SJCRH30 (cell line): ENCODE measurements around the gene PTPN11. TPM values are rescaled to one million over a fixed set of nuclear protein-coding genes. Genes with fewer than 3 reads are reported as not detected.
"Not testable (repeated sequence)": the region's sequence is repeated elsewhere in the genome, so short reads cannot be mapped to it uniquely, and the experiment has no call there.

ENCODE experiments used
- DNase-seq, 2 experiments: peaks; one replicate each; pipeline ENCODE4 v3.0.0-alpha.2; 2015 to 2020
- H3K27ac ChIP-seq: fragments of 250-450 bp; sonication (Bioruptor Pico); 2 replicates; pipeline ENCODE4 v1.5.1; 2020; ENCODE audit warnings: mild to moderate bottlenecking, moderate library complexity
- H3K27me3 ChIP-seq: fragments of 250-450 bp; sonication (Bioruptor Pico); 2 replicates; pipeline ENCODE4 v1.5.1; 2020; ENCODE audit warnings: mild to moderate bottlenecking, moderate library complexity
- H3K36me3 ChIP-seq: fragments of 250-450 bp; sonication (Bioruptor Pico); 2 replicates; pipeline ENCODE4 v1.5.1; 2020; ENCODE audit warnings: mild to moderate bottlenecking, moderate library complexity
- H3K4me1 ChIP-seq: fragments of 250-450 bp; sonication (Bioruptor Pico); 2 replicates; pipeline ENCODE4 v1.5.1; 2020; ENCODE audit warnings: mild to moderate bottlenecking, moderate library complexity
- H3K4me3 ChIP-seq: fragments of 250-450 bp; sonication (Bioruptor Pico); 2 replicates; pipeline ENCODE4 v1.5.1; 2020; ENCODE audit warnings: mild to moderate bottlenecking, moderate library complexity
- H3K9me3 ChIP-seq: fragments of 250-450 bp; sonication (Bioruptor Pico); replicated peaks from 2 replicates; pipeline ENCODE4 v1.5.1; 2020; ENCODE audit warnings: mild to moderate bottlenecking, moderate library complexity
- total RNA-seq: library from RNA; depleted of rRNA; stranded (reverse); fragments of >200 nt; shearing (Covaris generic); gene quantifications from 2 replicates; pipeline ENCODE4 v1.2.3, GENCODE V29; 2014

The PTPN11 gene
- total RNA-seq, 1 experiment from 2014 or later, result 90.6 TPM

DNA sequence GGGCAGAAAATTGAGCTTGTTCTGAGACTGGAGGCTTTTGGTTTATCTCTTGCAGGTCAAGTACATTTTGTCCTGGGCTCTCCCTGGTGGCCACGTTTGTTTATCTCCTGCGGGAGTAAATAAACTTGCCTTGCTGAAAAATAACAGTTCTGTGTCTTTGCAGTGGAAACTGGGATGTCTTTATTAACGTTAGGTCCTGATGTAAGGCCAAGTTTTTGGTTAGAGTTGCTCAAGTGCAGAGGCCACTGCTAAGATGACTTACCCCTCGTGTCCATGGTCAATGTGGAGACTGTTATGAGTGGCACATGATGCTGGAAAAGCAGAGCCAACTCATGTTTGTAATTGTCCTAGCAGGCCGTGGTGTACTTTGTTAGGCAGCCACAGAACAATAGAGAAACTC, 3.8 kb downstream of the PTPN11 start:
- Histone ChIP-seq H3K9me3 (no peaks in the 10 kb centered on the region), H3K27me3 (no peaks in the 10 kb centered on the region), H3K36me3 (no peaks in the 10 kb centered on the region), H3K4me1 (no peaks in the 10 kb centered on the region), H3K4me3 (no peak overlapping the region), H3K27ac (no peak overlapping the region)
- DNase-seq, result no peak

DNA sequence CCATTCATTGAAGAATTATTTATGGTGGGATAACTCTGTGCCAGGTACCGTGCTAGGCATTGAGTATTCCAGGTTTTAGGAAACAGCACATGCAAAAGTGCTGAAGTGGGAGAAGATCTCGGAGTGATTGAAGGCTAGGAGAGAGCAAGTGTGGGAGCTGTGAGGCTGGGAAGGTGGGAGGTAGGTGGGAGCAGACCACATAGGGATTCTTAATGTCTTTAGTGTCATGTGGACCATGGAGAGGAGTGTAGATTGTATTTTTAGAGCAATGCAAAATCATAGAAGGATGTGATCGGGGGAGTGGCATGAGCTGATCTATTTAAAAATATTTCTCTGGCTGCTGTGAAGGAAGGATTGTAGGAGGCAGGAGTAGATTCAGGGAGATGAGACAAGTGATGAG, 5.4 kb downstream of the PTPN11 start:
- no peak overlapping the region for H3K27ac ChIP-seq
- no peak overlapping the region for H3K4me3 ChIP-seq
- H3K4me1 ChIP-seq, result no peaks in the 10 kb centered on the region
- DNase-seq, result no peak
- H3K27me3 ChIP-seq, result no peaks in the 10 kb centered on the region
- H3K9me3 ChIP-seq, result no peaks in the 10 kb centered on the region
- peaks cover 3% of the 10 kb centered on the region; the same call in 1 of the 2 replicates for H3K36me3 ChIP-seq

DNA sequence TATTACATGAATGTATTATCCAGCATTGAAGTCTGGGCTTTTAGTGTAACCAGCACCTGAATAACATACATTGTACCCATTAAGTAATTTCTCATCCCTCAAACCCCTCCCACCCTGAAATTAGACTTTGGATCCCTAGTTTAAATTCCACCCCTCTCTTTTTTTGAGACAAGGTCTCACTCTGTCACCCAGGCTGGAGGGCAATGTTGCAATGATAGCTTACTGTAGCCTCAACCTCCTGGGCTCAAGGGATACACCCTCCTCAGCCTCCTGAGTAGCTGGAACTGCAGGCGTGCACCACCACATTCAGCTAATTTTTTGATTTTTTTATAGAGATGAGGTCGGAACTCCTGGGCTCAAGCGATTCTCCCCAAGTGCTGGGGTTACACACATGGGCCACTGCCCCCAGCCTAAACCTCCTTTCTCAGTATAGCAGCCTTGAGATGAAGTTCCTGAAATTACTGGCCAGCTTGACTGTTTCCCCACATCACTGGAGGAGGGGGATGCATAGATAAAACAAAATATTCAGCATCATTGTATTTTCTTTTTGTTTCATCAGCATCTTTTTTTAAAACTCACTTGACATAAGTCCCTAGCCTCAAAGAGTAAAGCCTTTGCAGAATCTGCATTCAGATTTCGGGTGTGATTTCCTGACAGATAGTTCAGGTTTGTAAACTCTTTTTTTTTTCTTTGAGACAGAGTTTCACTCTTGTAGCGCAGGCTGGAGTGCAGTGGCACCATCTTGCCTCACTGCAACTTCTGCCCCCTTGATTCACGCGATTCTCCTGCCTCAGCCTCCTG, 7.0 kb downstream of the PTPN11 start:
- no peak for DNase-seq
- Histone ChIP-seq H3K27me3 (no peaks in the 10 kb centered on the region), H3K36me3 (peaks cover 3% of the 10 kb centered on the region; the same call in 1 of the 2 replicates), H3K27ac (no peak overlapping the region), H3K4me1 (no peaks in the 10 kb centered on the region), H3K9me3 (no peaks in the 10 kb centered on the region), H3K4me3 (no peak overlapping the region)

DNA sequence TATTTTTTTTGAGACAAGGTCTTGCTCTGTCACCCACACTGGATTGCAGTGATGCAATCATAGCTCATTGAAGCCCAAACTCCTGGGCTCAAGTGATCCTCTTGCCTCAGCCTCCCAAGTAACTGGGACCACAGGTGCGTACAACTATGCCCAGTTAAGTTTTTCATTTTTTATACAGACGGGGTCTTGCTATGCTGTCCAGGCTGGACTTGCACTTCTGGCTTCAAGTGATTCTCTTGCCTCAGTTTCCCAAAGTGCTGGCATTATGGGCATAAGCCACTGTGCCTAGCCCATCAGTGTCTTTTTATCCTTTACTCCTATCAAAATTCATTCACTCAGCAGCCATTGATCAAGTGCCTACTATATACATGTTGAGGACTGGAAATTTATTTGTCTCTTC, 9.0 kb downstream of the PTPN11 start:
- H3K27ac ChIP-seq, result no peak overlapping the region
- no peaks in the 10 kb centered on the region for H3K27me3 ChIP-seq
- no peaks in the 10 kb centered on the region for H3K4me1 ChIP-seq
- H3K4me3 ChIP-seq, result no peak overlapping the region
- peaks cover 5% of the 10 kb centered on the region; the same call in 1 of the 2 replicates for H3K36me3 ChIP-seq
- H3K9me3 ChIP-seq, result no peaks in the 10 kb centered on the region
- DNase-seq, result no peak

DNA sequence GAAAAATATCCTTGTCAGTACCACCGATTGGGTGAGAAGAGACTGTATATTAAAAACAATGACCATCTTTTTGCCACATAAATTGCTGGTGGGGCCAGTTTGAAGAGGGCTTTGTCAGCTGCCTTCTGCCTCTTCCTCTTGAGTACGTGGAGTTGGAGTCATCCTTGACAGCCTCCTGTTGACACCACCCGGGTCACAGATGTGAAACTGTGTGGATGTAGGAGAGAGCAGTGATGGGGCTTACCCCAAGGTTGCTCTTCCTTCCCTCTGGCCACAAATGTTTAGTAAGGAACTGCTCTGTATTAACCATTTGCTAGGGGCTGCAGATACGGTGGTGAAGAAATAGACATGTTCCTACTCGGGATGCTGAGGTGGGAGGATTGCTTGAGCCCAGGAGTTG, 12.2 kb downstream of the PTPN11 start:
- Histone ChIP-seq H3K27ac (no peak overlapping the region), H3K4me3 (no peak overlapping the region), H3K4me1 (no peaks in the 10 kb centered on the region), H3K27me3 (no peaks in the 10 kb centered on the region), H3K9me3 (no peaks in the 10 kb centered on the region), H3K36me3 (peaks cover 5% of the 10 kb centered on the region; the same call in 1 of the 2 replicates)
- DNase-seq, result no peak

DNA sequence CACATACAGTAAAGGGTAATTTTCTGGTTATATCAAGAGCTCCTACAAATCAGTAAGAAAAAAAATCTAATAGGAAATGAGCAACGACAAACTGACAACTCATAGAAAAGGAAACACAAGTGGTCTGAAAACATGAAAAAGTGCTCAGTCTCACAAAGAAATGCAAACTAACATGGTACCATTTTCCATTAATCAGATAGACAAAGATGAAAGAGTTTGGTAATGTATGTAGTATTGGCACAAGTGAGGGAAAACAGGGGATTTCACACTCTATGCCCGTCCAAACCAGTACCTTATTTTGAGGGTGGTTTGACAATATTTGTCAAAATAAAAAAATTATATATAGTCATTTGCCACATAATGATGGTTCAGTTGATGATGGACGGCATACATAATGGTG, 13.2 kb downstream of the PTPN11 start:
- Histone ChIP-seq H3K4me3 (no peak overlapping the region), H3K9me3 (no peaks in the 10 kb centered on the region), H3K4me1 (no peaks in the 10 kb centered on the region), H3K36me3 (peaks cover 5% of the 10 kb centered on the region; the same call in 1 of the 2 replicates), H3K27me3 (no peaks in the 10 kb centered on the region), H3K27ac (no peak overlapping the region)
- no peak for DNase-seq

DNA sequence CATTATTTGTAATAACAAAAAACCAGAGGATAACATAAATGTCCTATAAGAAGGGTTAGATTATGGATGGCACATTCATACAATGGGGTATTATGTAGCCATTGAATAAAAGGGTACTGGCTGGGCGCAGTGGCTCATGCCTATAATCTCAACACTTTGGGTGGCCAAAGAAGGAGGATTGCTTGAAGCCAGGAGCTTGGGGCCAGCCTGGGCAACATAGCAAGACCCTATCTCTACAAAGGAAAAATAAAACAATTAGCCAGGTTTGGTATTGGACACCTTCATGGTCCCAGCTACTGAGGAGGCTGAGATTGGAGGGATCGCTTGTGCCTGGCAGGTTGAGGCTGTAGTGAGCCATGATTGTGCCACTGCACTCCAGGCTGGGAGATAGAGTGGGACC, 14.8 kb downstream of the PTPN11 start:
- Histone ChIP-seq H3K27ac (no peak overlapping the region), H3K4me1 (no peaks in the 10 kb centered on the region), H3K27me3 (no peaks in the 10 kb centered on the region), H3K9me3 (no peaks in the 10 kb centered on the region), H3K4me3 (no peak overlapping the region), H3K36me3 (0 out of 2 replicates have a peak, but pooled peaks cover 2% of the 10 kb centered on the region)
- DNase-seq, result no peak

DNA sequence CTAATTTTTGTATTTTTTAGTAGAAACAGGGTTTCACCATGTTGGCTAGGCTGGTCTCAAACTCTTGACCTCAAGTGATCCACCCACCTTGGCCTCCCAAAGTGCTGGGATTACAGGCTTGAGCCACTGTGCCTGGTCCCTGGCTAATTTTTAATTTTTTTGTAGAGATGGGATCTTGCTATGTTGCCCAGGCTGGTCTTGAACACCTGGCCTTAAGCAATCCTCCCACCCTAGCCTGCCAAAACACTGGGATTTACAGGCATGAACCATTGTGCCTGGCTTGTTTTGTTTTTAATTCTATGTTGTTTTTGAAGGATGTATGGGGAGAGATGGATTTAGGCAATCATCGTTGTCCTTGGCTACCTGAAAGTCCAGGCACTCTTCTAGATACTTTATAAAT, 19.9 kb downstream of the PTPN11 start:
- H3K4me1 ChIP-seq, DNase-seq: not testable (repeated sequence)

DNA sequence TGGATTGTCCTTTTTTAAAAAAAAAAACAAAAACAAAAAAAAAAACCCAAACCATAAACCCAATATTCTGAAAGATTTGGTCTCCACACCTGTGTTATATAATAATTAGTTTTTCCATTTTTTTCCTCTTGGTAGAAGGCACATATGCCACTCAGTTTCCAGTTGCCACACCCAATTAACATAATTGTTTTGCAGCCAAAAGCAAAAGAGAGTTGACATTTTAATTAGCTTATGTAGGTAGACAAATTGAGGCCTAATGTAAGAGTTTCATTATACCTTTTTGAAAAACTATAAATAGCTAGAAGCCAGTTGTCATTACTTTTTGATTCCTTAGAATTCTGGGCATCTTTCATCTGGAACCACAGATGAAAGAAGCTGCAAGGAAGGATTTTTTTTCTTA, 21.0 kb downstream of the PTPN11 start:
- no peaks in the 10 kb centered on the region for H3K9me3 ChIP-seq
- no peaks in the 10 kb centered on the region; the same call in 1 of the 2 replicates for H3K36me3 ChIP-seq
- DNase-seq, result no peak
- H3K27ac ChIP-seq, result no peak overlapping the region
- H3K27me3 ChIP-seq, result no peaks in the 10 kb centered on the region
- no peak overlapping the region for H3K4me3 ChIP-seq
- no peaks in the 10 kb centered on the region for H3K4me1 ChIP-seq

More for the DNA sequence above, 19.9 kb downstream of the PTPN11 start:
- H3K27ac ChIP-seq, H3K36me3 ChIP-seq, H3K27me3 ChIP-seq, H3K4me3 ChIP-seq, H3K9me3 ChIP-seq: not testable (repeated sequence)

DNA sequence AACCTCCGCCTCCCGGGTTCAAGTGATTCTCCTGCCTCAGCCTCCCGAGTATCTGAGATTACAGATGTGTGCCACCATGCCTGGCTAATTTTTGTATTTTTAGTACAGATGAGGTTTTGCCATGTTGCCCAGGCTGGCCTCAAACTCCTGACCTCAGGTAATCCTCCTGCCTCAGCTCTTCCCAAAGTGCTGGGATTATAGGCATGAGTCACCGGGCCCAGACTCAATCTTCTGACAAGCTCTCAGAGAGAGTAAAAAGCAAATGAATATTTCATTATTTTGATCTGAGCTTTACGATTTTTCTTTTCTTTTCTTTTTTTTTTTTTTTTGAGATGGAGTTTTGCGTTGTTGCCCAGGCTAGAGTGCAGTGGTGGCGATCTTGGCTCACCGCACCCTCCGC, 21.9 kb downstream of the PTPN11 start:
- not testable (repeated sequence) for H3K27ac ChIP-seq, H3K9me3 ChIP-seq, H3K4me3 ChIP-seq, DNase-seq, H3K36me3 ChIP-seq, H3K4me1 ChIP-seq, H3K27me3 ChIP-seq

DNA sequence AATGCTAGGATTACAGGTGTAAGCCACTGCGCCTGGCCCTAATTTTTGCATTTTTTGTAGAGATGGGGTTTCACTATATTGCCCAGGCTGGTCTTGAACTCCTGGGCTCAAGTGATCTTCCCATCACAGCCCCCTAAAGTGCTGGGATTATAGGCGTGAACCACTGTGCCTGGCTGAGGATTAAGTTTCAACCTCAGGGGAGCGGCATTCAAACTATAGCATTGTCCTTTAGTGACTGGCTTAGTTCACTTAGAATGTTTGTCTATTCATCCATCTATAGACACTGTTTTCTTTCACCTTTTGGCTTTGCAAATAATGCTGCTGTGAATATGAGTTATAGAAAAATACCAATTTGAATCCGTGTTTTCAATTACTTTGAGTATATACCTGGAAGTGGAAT, 25.2 kb downstream of the PTPN11 start:
- no peaks in the 10 kb centered on the region for H3K27me3 ChIP-seq
- H3K4me1 ChIP-seq, result no peaks in the 10 kb centered on the region
- H3K36me3 ChIP-seq, result peaks cover 14% of the 10 kb centered on the region; the same call in 1 of the 2 replicates
- H3K4me3 ChIP-seq, result no peak overlapping the region
- H3K27ac ChIP-seq, result no peak overlapping the region
- no peaks in the 10 kb centered on the region for H3K9me3 ChIP-seq
- DNase-seq, result peak in 1 of 2 experiments; percentile 9

DNA sequence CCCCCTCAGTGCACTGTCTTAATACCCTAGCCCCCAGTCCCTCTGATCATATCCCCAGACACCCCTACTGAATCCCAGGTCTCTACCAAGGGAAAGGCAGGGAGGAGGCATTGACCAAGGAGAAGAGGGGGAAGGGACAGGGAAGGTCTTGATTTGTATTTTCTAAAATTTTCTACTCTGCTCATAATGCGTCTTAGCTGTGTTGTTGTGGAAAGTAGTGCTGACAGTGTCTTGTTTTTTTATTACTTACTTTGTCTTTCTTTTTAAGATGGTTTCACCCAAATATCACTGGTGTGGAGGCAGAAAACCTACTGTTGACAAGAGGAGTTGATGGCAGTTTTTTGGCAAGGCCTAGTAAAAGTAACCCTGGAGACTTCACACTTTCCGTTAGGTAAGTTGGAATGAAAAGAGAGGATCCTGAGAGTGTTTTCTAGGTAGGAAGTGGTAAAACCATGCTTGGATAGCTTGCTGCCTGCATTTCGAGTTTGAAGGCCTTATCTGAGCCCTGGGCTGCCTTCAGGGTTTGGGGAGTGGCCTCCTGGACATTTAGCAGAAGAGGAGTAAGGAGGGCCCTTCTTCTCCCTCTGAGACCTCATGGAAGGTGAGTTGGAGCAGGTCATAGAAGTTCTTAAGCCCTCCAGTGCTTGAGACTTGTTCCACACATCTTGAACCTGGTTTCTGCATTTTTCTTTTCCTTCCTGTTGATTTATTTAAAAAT, 27.4 kb downstream of the PTPN11 start:
- H3K4me3 ChIP-seq, result no peak overlapping the region
- H3K27me3 ChIP-seq, result no peaks in the 10 kb centered on the region
- no peaks in the 10 kb centered on the region for H3K4me1 ChIP-seq
- H3K27ac ChIP-seq, result no peak overlapping the region
- H3K36me3 ChIP-seq, result peaks cover 20% of the 10 kb centered on the region; the same call in 1 of the 2 replicates
- H3K9me3 ChIP-seq, result no peaks in the 10 kb centered on the region
- DNase-seq, result no peak

DNA sequence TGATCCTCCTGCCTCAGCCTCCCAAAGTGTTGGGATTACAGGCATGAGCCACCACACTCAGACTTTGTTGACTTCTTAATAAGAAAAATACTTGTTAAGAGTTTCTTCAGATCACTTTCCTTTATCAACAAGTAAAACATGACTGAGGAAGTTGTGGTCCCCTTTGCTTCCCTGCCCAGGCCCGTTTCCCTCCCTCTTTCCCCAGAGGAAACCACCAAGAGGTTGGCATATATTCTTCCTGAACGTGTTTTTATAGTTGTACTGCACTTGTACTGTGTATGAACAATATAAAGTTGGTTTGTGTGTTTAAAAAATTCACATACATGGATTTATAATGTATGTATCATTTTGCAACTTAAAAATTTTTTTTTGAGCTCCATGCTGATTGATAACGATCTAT, 28.4 kb downstream of the PTPN11 start:
- Histone ChIP-seq H3K27me3 (no peaks in the 10 kb centered on the region), H3K4me1 (no peaks in the 10 kb centered on the region), H3K9me3 (no peaks in the 10 kb centered on the region), H3K36me3 (peaks cover 25% of the 10 kb centered on the region; the same call in 1 of the 2 replicates), H3K27ac (no peak overlapping the region), H3K4me3 (no peak overlapping the region)
- DNase-seq, result no peak

DNA sequence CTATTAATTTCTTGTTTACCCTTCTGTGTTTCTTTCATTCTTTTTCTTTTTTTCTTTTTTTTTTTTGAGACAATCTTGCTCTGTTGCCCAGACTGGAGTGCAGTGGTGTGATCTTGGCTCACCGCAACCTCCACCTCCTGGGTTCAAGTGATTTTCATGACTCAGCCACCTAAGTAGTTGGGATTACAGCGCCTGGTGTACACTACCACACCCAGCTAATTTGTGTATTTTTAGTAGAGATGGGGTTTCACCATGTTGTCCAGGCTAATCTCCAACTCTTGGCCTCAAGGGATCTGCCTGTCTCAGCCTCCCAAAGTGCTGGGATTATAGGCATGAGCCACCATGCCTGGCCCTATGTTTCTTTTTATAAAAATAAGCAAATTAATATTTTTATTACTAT, 29.4 kb downstream of the PTPN11 start:
- H3K27ac ChIP-seq, H3K4me3 ChIP-seq, H3K4me1 ChIP-seq, H3K27me3 ChIP-seq, H3K9me3 ChIP-seq, DNase-seq: not testable (repeated sequence)
- peaks cover 34% of the 10 kb centered on the region for H3K36me3 ChIP-seq

DNA sequence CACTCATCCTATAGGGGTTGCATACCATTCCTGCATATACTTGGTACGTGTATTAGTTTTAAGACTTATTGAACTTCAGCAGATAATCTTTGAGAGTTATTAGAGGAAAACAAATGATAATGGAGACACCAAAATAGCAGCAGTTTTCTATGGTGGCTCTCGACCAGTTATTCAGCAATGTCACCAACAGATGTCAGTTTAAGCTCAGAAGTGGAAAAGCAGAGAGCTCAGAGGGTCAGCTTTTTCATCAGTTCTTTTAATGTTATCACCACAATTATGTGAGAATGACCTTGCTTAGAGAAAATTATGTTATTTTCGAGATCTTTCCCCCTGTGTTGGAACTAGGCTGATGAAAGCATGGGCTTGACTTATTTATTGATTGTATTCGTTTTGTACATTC, 32.0 kb downstream of the PTPN11 start:
- H3K27me3 ChIP-seq, result no peaks in the 10 kb centered on the region
- no peak for DNase-seq
- H3K36me3 ChIP-seq, result peaks cover 45% of the 10 kb centered on the region
- H3K27ac ChIP-seq, result no peak overlapping the region
- no peaks in the 10 kb centered on the region for H3K9me3 ChIP-seq
- H3K4me3 ChIP-seq, result no peak overlapping the region
- no peaks in the 10 kb centered on the region for H3K4me1 ChIP-seq
